ENCODE results near the gene ENPP1. TPM values are rescaled to one million over a fixed set of nuclear protein-coding genes. Genes with fewer than 3 reads are reported as not detected.

ENPP1 gene
- total RNA-seq, 4 donors from 2014 or later, result 10.0 to 54.7 (median 12.6) TPM

- Histone ChIP-seq H3K4me1 (no peaks in the 10 kb centered on the region), H3K36me3 (no peaks in the 10 kb centered on the region), H3K4me3 (no peak overlapping the region), H3K27ac (no peak overlapping the region), H3K9me3 (peaks cover 0 to 3% (median 0%) of the 10 kb centered on the region in 3 donors), H3K27me3 (no peaks in the 10 kb centered on the region)
- WGBS, 2 donors (ENCODE audit: low coverage in 1 of 2), result 60 to 83% methylated on average over 1 to 2 of the region's 2 CpGs
- TF ChIP-seq POLR2A (IDR thresholded peaks at IDR 0.05), result no peak
- no peak for TF ChIP-seq EP300 (IDR thresholded peaks at IDR 0.05)
- TF ChIP-seq POLR2AphosphoS5 (IDR thresholded peaks at IDR 0.05), result no peak
- TF ChIP-seq CTCF (IDR thresholded peaks at IDR 0.05), result no peak
- no peak for ATAC-seq
Observed at GRCh38 chr6:131916847-131917246, 109.0 kb downstream of the ENPP1 start.

- no peak overlapping the region for H3K27ac ChIP-seq
- H3K4me3 ChIP-seq, result no peak overlapping the region
- WGBS, 2 donors (ENCODE audit: low coverage in 1 of 2), result 83 to 100% methylated on average over 1 to 2 of the region's 2 CpGs
- peaks cover 0 to 7% (median 0%) of the 10 kb centered on the region in 3 donors for H3K9me3 ChIP-seq
- H3K27me3 ChIP-seq, result no peaks in the 10 kb centered on the region
- no peaks in the 10 kb centered on the region for H3K36me3 ChIP-seq
- no peak for ATAC-seq
- H3K4me1 ChIP-seq, result no peaks in the 10 kb centered on the region
- TF ChIP-seq POLR2AphosphoS5 (IDR thresholded peaks at IDR 0.05) (no peak), EP300 (IDR thresholded peaks at IDR 0.05) (no peak), POLR2A (IDR thresholded peaks at IDR 0.05) (no peak), CTCF (IDR thresholded peaks at IDR 0.05) (no peak)
Observed at GRCh38 chr6:131917318-131917717, 109.5 kb downstream of the ENPP1 start.

- H3K4me3 ChIP-seq, result no peak overlapping the region
- WGBS, 2 donors (ENCODE audit: low coverage in 1 of 2), result 60% methylated on average over 2 of the region's 6 CpGs; no CpG with 5 or more reads in 1 of the 2 donors
- TF ChIP-seq POLR2AphosphoS5 (IDR thresholded peaks at IDR 0.05), result no peak
- TF ChIP-seq EP300 (IDR thresholded peaks at IDR 0.05), result no peak
- no peak for TF ChIP-seq CTCF (IDR thresholded peaks at IDR 0.05)
- TF ChIP-seq POLR2A (IDR thresholded peaks at IDR 0.05), result no peak
- ATAC-seq, result no peak
- no peaks in the 10 kb centered on the region for H3K36me3 ChIP-seq
- H3K9me3 ChIP-seq, result peaks cover 0 to 14% (median 0%) of the 10 kb centered on the region in 3 donors
- H3K27me3 ChIP-seq, result no peaks in the 10 kb centered on the region
- no peaks in the 10 kb centered on the region for H3K4me1 ChIP-seq
- no peak overlapping the region for H3K27ac ChIP-seq
Observed at GRCh38 chr6:131917763-131918649, 110.2 kb downstream of the ENPP1 start.

- TF ChIP-seq EP300 (IDR thresholded peaks at IDR 0.05) (no peak), CTCF (IDR thresholded peaks at IDR 0.05) (no peak), POLR2A (IDR thresholded peaks at IDR 0.05) (no peak), POLR2AphosphoS5 (IDR thresholded peaks at IDR 0.05) (no peak)
- Histone ChIP-seq H3K4me1 (no peaks in the 10 kb centered on the region), H3K27me3 (no peaks in the 10 kb centered on the region), H3K27ac (no peak overlapping the region), H3K36me3 (no peaks in the 10 kb centered on the region), H3K4me3 (no peak overlapping the region), H3K9me3 (peaks cover 0 to 22% (median 0%) of the 10 kb centered on the region in 3 donors)
- WGBS, 2 donors (ENCODE audit: low coverage in 1 of 2), result 87 to 100% methylated on average over 1 to 3 of the region's 9 CpGs
- no peak for ATAC-seq
Observed at GRCh38 chr6:131918650-131919355, 111.0 kb downstream of the ENPP1 start.

Data from gastroesophageal sphincter (tissue), 4 donors.